ENCODE measurements around the gene ATP2C2. TPM values are rescaled to one million over a fixed set of nuclear protein-coding genes. Genes with fewer than 3 reads are reported as not detected.

Gene ATP2C2
- total and polyA plus RNA-seq, 4 donors: 21.3 to 96.8 (median 37.5) TPM

DNA sequence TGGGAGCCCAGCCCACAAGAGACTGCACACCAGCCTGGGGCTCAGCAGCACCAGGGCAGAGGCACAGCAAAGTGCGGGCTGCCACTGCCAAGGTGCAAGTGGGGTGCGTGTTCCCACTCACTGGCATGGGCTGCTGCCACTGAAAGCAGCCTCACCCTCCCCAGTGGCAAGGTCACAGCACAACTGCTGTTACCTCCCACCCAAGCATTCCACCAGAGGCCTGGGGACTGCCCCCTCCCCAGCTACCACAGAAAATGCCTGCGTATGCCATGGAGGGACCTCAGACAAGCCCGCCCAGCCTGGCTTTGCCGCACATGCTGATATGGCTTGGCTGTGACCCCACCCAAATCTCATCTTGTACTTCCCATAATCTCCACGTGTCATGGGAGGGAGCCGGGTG lies 103.0 kb downstream of the ATP2C2 start:
- Histone ChIP-seq H3K9ac (ENCODE audit: insufficient read depth in 1 of 2, low read length in 2 of 2) (no peak overlapping the region), H3K4me1 (ENCODE audit: control insufficient read depth in 5 of 5, insufficient read depth in 5 of 5, low read length in 5 of 5) (peaks cover 0 to 6% (median 0%) of the 10 kb centered on the region in 5 donors), H3K36me3 (ENCODE audit: control insufficient read depth in 4 of 4, insufficient read depth in 4 of 4, low read length in 4 of 4) (peaks cover 0 to 10% (median 4%) of the 10 kb centered on the region in 4 donors), H3K4me3 (no peak overlapping the region), H3K9me3 (ENCODE audit: control insufficient read depth in 4 of 4, insufficient read depth in 3 of 4, low read length in 3 of 4) (peaks cover 0 to 9% (median 3%) of the 10 kb centered on the region in 4 donors), H3K27ac (ENCODE audit: low read depth in 1 of 2, low read length in 1 of 2) (no peak overlapping the region), H3K27me3 (ENCODE audit: control insufficient read depth in 3 of 3, insufficient read depth in 3 of 3, low read length in 2 of 3) (no peaks in the 10 kb centered on the region)
- TF ChIP-seq, protein P1, sequence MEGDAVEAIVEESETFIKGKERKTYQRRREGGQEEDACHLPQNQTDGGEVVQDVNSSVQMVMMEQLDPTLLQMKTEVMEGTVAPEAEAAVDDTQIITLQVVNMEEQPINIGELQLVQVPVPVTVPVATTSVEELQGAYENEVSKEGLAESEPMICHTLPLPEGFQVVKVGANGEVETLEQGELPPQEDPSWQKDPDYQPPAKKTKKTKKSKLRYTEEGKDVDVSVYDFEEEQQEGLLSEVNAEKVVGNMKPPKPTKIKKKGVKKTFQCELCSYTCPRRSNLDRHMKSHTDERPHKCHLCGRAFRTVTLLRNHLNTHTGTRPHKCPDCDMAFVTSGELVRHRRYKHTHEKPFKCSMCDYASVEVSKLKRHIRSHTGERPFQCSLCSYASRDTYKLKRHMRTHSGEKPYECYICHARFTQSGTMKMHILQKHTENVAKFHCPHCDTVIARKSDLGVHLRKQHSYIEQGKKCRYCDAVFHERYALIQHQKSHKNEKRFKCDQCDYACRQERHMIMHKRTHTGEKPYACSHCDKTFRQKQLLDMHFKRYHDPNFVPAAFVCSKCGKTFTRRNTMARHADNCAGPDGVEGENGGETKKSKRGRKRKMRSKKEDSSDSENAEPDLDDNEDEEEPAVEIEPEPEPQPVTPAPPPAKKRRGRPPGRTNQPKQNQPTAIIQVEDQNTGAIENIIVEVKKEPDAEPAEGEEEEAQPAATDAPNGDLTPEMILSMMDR (IDR thresholded peaks at IDR 0.05; ENCODE audit: control extremely low read depth, extremely low read depth): no peak
- ATAC-seq (ENCODE audit: insufficient read depth, low FRiP score): no peak
- no peak for DNase-seq
- WGBS, 2 donors: 97 to 98% methylated on average over 7 of the region's 7 CpGs

DNA sequence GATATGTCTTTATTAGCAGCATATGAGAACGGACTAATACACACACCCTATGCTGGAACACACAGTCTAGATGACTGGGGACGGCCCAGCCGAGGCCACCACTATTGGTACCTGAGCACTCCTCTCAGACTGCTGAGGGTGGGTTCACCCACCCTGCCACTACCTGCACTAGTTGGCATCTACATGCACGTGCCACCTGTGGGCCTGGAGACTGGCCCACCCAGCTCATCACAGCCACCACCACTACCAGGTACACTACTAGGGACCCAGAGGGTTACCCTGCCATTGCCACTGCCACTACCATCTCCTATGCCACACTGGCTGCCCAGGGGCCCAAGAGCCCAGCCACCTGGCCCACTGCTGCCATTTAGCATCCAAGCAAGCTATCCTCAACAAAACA lies 103.6 kb downstream of the ATP2C2 start:
- ATAC-seq (ENCODE audit: insufficient read depth, low FRiP score) (no peak), DNase-seq (no peak)
- Histone ChIP-seq H3K27ac (ENCODE audit: low read depth in 1 of 2, low read length in 1 of 2) (no peak overlapping the region), H3K9me3 (ENCODE audit: control insufficient read depth in 4 of 4, insufficient read depth in 3 of 4, low read length in 3 of 4) (peaks cover 0 to 9% (median 3%) of the 10 kb centered on the region in 4 donors), H3K4me1 (ENCODE audit: control insufficient read depth in 5 of 5, insufficient read depth in 5 of 5, low read length in 5 of 5) (peaks cover 0 to 7% (median 0%) of the 10 kb centered on the region in 5 donors), H3K9ac (ENCODE audit: insufficient read depth in 1 of 2, low read length in 2 of 2) (no peak overlapping the region), H3K4me3 (no peak overlapping the region), H3K27me3 (ENCODE audit: control insufficient read depth in 3 of 3, insufficient read depth in 3 of 3, low read length in 2 of 3) (no peaks in the 10 kb centered on the region), H3K36me3 (ENCODE audit: control insufficient read depth in 4 of 4, insufficient read depth in 4 of 4, low read length in 4 of 4) (peaks cover 0 to 10% (median 4%) of the 10 kb centered on the region in 4 donors)
- TF ChIP-seq, protein P1 (IDR thresholded peaks at IDR 0.05; ENCODE audit: control extremely low read depth, extremely low read depth): no peak
- WGBS, 2 donors: 96 to 100% methylated on average over 4 of the region's 4 CpGs

DNA sequence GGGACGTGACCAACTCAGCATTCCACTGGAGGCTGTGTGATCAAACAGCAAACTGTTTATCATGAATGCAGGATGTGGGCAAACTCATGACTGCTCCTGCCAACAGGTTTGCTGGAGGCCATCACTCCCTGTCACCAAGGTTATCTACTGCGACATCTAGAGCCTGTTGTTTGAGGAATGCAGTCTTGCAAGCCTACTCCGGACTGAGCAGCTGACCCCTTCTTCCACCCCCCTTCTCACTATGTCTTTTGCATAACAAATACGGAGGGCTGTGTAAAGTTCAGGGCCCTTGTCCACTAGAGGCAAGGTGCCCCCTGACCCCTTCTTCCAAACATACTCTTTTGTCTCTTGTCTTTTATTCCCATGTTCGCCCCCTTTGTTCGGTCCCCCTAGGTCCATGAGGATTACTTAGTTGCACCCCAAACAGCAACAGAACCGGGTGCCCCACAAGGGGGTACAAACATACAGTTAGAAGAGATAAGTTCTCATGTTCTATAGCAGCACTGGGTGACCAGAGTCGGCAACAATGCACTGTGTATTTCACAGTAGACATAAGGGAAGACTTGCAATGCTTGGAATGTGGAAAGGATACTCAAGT lies 107.4 kb downstream of the ATP2C2 start:
- peaks cover 0 to 6% (median 0%) of the 10 kb centered on the region in 4 donors for H3K9me3 ChIP-seq (ENCODE audit: control insufficient read depth in 4 of 4, insufficient read depth in 3 of 4, low read length in 3 of 4)
- no peak overlapping the region for H3K9ac ChIP-seq (ENCODE audit: insufficient read depth in 1 of 2, low read length in 2 of 2)
- TF ChIP-seq, protein P1 (IDR thresholded peaks at IDR 0.05; ENCODE audit: control extremely low read depth, extremely low read depth): no peak
- H3K4me1 ChIP-seq (ENCODE audit: control insufficient read depth in 5 of 5, insufficient read depth in 5 of 5, low read length in 5 of 5): peaks cover 0 to 9% (median 0%) of the 10 kb centered on the region in 5 donors
- H3K36me3 ChIP-seq (ENCODE audit: control insufficient read depth in 4 of 4, insufficient read depth in 4 of 4, low read length in 4 of 4): peaks cover 0 to 5% (median 4%) of the 10 kb centered on the region in 4 donors
- no peak overlapping the region for H3K4me3 ChIP-seq
- DNase-seq (no peak), ATAC-seq (ENCODE audit: insufficient read depth, low FRiP score) (no peak)
- 74 to 87% methylated on average over 8 of the region's 8 CpGs for WGBS, 2 donors
- H3K27ac ChIP-seq (ENCODE audit: low read depth in 1 of 2, low read length in 1 of 2): no peak overlapping the region
- H3K27me3 ChIP-seq (ENCODE audit: control insufficient read depth in 3 of 3, insufficient read depth in 3 of 3, low read length in 2 of 3): no peaks in the 10 kb centered on the region
